NCI-H345 treated with DMSO at 0.1 percent for 48 hours (cell line): ENCODE data around the gene ZSCAN20.
"Not testable (repeated sequence)": the region's sequence is repeated elsewhere in the genome, so short reads cannot be mapped to it uniquely, and the experiment has no call there.

ENCODE experiments used
- DNase-seq: peaks from one replicate; lab custom pipeline; 2025; ENCODE audit not compliant: unreplicated experiment; lab: John Stamatoyannopoulos, UW

Gene ZSCAN20

DNA sequence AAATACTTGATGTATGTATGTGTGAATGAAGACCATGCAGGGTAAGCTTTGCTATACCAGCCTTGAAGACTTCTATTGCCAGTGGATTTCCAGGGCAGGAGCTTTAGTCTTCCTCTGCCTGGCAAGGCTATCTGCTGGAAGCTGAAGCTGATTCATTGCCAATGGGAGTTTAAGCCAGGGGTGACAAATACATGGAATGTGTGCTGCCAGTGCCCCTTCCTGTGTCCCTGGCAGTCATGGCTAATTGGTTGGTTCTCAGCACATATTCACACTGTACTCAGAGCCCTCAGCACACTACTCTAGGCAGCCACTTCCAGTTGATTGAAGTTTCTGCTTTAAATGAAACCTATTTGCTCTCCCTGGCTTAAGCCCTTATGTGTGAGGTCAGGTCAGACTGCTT is 1.5 kb downstream of the ZSCAN20 start:
- no peak for DNase-seq

DNA sequence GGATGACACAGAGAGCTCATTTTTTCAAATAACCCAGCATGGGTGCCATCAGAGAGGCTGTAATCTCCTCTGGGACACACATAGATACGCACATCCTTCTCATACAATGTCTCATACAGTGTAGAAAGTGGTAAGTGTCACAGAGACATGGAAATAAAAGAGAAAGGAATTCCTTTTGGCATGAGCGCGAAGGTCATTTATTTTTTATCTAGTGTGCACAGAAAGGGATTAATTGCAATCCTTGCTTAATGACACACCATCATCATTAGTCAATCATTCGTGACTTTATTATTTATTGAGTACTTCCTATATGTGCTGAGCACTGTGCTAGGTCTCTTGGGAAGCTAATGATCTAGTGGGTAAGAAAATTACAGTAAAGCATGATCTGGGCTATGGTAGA is 5.0 kb downstream of the ZSCAN20 start:
- no peak for DNase-seq

DNA sequence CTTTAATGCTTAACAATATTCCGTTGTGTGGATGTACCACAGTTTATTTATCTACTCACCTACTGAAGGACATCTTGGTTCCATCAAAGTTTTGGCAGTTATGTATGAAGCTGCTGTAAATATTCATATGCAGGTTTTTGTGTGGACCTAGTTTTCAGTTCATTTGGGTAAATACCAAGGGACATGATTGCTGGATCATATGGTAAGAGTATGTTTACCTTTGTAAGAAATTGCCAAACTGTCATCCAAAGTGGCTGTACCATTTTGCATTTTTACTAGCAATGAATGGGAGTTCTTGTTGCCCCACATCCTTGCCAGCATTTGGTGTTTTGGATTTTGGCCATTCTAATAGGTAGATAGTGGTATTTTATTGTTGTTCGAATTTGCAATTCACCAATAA is 10.0 kb downstream of the ZSCAN20 start:
- no peak for DNase-seq

DNA sequence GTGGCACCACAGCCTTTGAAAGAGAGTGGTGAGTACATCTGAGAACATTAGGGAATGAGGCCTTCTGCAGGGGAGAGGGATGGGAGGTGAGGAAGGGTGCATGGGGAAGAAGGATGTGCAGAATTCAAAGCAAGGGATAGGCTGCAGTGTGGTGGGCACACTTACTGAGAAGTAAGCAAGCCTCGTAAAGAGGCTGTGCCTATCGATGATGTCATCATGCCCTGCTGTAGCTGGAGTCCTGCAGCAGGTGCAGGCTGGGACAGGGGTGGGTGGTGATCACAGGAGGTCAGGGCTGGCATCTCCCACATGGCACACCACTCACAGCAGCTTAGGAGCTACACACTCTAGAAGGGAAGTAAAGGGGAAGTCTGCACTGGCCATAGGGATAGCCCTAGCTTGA is 16.2 kb downstream of the ZSCAN20 start:
- no peak for DNase-seq

DNA sequence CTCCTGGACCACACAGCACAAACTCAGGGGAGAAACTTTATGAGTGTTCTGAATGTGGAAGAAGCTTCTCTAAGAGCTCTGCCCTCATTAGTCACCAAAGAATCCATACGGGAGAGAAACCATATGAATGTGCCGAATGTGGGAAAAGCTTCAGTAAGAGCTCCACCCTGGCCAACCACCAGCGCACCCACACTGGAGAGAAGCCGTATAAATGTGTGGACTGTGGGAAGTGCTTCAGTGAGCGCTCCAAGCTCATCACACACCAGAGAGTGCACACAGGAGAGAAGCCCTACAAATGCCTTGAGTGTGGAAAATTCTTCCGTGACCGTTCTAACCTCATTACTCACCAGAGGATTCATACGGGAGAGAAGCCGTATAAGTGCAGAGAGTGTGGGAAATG is 22.5 kb downstream of the ZSCAN20 start:
- DNase-seq: no peak

DNA sequence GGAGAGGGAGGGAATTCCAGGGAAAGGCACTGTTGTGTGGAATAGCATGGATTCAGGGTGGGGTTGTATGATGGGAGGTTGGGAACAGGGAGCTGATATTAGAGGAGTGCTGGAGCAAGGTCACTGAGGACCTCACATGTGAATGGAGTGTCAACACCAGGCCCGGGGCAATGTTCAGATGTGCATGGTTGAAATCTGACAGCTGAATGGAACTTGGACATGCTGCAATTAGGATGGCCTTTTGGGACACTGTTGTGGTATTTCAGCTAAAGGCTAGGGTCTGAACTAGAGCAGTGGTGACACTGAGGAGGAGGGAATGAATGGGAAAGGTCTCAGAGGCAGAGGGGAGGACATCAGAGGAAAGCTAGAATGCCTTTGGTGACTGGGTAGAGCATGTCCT is 25.0 kb downstream of the ZSCAN20 start:
- DNase-seq: no peak

DNA sequence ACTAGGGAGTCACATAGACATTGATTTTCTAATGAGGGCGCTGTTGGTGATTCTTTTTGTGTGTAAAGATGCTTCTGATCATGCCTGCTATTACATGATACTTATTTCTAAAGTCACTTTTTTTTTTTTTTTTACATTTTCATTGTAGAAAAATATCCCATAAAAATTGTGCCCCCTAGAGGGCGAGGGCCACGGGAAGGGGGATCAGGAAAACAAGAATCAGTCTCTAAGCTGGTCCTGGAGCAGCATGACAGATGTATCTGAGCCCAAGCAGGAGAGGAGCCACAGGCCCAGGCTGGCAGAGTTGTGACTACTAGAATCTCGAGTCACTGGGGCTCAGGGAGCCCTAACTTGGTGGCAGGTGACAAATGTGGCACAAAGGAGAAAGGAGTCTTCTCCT is 28.1 kb downstream of the ZSCAN20 start:
- DNase-seq: no peak

DNA sequence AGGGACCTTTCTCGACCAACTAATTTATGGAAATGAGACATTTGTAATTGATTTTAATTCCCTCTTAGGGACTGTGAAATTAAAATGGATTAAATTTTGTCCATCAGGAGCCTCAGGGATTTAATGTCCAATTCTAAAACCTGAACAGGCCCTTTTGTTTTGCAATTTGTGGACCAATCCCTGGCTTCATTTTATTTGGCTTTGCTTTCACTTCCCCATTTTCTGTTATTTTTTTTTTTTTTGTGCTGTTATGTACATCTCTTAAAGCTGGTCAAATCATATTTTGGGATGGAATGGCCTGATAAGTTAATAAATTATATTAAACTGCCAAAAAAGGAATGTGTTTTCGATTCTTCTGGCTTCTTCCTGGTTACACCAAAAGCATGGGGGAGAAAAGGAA is 28.9 kb downstream of the ZSCAN20 start:
- DNase-seq: no peak

DNA sequence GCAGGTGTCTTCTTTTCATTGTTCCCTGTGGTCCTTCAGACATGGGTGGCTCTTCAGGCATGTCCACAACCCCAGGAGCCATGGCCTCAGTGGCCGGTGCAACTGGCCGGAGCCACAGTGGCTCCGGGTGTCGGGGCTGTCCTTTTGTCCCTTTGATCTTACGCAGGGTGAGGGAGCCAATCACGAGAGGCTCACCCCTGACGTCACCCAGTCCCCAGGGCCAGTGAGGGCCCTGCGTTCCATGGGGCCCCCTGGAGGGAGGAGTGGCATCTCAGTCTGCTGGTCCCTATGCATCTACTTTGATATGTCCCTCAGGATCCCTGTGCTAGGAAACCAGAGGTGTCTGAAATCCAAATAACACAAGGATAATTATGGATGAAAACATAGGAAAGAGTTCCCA is 29.3 kb downstream of the ZSCAN20 start:
- no peak for DNase-seq

DNA sequence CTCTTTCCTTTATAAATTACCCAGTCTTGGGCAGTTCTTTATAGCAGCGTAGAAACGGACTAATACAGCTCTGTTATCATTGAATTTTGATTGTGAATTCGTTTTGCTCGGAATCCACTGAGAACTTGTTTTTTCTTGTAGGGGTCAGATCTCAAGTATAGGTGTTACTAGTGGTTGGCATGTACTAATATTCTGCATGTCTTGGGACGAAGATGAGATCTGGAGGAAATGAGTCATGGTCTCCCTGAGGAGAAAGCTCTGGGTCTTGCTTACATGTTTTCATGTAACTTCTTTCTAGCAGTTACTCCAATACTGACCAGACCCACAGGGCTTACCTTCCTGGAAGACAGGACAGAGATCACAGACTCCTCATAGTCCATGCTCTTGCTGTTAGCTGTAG is 30.3 kb downstream of the ZSCAN20 start:
- no peak for DNase-seq

DNA sequence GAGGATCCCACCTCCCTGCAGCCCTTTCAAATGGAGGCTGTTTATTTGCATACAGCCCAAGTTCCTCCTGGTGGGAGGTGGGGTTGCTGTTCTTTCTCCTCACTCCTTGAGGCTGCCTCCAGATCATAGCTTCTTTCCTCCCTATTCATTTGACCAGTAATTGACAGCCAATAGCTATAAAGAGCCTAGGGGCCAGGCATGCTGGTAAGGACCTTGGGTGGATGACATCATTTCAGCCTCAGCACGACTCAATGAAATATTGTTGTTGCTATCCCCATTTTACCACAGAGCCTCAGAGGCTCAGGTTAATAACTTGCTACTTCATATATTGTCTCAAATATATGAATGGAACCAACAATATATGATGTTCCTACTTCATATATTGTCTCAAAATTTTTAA is 31.1 kb downstream of the ZSCAN20 start:
- no peak for DNase-seq

DNA sequence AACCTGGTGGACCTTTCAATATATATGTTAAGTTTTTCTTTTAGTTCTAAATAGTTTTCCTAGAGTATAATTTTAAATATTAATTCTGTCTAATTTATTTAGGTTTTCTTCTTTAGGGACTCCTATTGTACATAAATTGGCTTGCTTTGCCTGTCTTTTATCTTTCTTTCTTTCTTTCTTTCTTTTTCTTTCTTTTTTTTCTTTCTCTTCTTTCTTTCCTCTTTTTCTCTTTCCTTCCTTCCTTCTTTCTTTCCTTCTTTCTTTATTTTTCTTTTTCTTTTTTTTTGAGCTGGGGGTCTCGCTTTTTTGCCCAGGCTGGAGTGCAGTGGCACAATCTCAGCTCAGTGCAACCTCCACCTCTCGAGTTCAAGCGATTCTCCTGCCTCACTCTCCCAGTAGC is 35.2 kb downstream of the ZSCAN20 start:
- no peak for DNase-seq

DNA sequence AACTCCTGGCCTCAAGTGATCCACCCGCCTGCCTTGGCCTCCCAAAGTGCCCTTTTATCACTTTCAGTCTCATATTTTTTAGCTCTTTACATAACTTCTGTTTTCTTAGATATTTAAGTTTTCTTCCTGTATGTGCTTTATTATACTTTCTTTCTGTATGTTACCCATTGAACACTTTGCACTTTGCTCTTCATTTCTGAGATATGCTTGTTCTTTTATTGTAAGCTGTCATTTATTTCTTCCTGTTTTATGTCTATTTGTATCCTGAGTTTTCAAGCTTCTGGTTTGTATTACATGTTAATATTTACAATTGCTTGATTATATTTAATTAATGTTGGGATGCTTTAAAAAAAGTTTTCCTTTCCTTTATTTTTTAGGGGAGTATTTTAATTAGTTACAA is 35.7 kb downstream of the ZSCAN20 start:
- DNase-seq: no peak

DNA sequence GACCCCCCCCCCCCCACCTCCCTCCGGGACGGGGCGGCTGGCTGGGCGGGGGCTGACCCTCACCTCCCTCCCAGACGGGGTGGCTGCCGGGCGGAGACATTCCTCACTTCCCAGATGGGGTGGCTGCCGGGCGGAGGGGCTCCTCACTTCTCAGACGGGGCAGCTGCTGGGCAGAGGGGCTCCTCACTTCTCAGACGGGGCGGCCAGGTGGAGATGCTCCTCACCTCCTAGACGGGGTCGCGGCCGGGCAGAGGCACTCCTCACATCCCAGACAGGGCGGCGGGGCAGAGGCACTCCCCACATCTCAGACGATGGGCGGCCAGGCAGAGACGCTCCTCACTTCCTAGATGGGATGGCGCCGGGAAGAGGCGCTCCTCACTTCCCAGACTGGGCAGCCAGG is 36.8 kb downstream of the ZSCAN20 start:
- DNase-seq: not testable (repeated sequence)

DNA sequence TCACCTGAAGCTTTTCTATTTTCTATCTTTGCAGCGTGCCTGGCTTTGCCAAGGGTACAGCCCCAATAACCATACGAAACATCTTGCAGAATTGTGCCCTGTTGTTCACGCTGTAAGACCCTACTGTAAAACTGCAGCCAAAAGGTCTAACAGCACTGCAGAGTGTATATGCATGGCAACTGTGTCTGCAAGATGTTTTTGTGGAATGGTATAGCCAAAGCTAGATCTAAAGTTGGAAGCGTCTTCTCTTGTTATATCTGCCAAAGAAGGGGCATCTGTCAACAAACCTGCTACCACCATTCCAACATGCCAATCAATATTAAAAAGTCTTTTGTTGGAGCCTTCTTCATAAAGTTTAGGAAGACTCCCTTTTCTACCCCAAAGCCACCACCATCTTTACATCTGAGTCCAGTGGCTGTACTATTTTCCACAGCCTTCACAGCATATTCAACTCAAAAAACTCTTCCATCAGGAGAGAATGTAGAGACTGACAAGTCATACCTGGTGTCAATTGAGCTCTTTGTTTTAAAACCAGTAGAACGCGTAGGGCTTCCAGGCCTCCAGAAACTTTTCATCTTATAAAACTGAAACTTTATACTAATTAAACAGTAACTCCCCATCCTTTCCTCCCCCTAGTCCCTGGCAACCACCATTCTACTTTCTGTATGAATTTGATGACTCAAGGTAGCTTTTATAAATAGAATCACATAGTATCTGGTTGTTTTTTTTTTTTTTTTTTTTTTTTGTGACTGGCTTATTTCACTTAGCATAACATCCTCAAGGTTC is 40.0 kb downstream of the ZSCAN20 start:
- no peak for DNase-seq

DNA sequence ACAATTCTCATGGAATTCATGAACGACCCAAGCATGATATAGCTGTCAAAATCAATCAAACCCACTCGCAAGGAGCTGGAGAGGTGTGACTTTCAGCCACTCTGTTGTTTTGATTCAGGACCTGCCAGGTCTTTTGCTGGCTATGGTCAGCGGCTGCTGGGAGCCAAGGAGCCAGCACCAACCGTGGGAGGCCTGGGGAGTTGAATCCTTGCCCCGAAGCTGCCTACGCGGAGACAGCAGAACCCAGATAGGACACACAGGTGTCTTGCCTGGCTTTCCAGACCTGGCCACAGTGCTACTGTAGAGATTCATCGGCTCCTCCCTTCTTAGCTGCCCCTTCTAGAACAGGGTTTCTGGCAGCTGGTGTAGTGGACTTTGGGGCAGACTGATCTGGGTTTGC is 42.7 kb downstream of the ZSCAN20 start:
- no peak for DNase-seq

DNA sequence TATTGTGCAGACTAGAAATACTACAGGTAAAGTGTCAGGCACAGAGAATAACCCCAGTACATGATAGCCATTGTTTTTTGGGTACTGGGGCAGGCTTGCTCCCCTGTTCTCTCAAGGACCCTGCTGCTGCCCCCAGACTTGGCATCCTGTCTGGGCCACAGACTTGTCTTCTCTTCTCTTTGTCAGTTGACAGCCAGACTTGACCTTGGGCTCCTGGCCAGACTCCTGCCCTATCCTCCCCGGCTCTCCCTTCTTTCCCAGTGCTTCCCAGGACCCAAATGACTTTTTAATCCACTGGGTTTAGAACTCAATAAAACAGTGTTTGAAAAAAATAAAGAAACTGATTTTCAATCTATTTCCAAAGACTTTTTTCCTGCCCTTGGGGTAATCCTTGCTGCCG is 43.2 kb downstream of the ZSCAN20 start:
- DNase-seq: no peak

DNA sequence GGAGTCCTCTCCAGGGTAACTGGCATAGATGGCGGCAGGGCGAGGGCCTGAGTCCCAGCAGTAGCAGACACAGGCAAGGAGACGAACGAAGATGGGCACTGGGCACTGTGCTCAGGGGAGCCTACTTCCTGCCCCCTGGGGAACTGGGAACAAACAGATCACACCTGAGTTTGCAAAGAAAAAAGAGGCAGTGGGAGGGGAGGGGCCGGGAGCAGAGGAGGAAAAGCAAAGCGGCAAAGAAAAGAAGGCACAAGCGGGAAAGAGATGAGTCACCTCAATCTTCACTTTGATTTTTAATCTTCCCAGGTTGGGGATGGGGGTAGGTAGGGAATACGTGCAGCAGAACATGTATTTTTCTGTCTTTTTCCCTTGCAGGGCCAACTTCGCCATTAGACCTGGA is 44.0 kb downstream of the ZSCAN20 start:
- no peak for DNase-seq

DNA sequence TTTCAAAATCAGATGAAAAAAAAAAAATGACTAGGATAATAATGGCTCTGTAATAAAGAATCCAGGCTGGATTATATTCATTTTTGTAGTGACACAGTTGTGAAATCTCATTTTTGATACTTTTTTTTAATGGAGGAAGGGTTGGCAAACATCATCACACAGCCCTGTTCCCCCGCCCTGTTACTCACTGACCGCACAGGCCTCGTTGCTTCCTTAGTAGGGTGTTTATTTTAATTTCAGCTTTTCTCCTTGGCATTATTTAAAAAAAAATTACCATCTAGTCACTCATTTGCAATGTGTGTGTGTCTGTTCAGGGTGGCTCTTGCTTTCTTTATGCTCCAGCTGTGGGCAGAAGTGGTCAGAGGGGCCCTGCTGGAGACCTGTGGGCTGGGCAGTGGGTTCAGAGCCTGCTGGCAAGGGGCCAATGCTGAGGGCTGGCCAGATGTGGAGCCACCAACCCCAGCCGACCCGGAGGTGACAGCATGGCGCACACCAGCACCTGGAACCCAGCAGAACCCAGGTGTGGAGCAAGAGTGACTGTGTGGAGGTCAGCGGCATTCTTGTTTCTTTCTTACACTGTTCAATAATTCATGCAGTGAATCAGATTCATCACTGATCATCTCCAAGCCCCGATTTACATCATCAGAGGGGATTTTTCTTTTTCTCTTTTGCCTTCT is 44.6 kb downstream of the ZSCAN20 start:
- no peak for DNase-seq

DNA sequence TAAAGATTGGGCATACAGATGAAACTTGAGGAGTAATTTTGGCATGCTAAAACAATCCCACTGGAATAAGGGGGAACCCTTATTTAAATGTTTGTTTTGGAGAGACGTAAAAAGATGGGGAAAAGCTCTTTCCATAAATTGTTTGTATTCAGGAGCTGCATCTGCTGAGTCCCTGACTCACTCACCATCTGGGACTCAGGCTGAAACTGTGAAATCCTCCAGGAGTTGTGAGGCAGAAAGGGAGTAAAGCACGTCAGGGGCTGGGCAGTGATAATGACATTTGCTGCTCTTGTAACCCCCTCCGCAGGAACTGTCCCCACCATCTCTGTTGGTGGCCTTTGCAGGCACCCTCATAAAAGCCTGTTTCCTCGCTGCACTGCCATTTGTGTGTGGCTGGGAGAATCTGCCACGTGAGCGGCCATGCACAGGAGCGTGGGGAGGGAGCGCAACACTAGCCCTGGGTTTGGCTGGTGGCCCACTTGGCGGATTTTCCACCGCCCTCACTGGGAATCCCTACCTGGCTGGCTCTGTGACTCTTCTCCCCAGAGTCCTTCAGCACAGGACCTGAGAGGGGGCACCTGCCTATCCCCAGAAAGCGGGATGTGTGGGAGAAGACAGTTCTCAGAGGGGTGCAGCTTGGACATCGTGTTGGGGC is 45.3 kb downstream of the ZSCAN20 start:
- no peak for DNase-seq

DNA sequence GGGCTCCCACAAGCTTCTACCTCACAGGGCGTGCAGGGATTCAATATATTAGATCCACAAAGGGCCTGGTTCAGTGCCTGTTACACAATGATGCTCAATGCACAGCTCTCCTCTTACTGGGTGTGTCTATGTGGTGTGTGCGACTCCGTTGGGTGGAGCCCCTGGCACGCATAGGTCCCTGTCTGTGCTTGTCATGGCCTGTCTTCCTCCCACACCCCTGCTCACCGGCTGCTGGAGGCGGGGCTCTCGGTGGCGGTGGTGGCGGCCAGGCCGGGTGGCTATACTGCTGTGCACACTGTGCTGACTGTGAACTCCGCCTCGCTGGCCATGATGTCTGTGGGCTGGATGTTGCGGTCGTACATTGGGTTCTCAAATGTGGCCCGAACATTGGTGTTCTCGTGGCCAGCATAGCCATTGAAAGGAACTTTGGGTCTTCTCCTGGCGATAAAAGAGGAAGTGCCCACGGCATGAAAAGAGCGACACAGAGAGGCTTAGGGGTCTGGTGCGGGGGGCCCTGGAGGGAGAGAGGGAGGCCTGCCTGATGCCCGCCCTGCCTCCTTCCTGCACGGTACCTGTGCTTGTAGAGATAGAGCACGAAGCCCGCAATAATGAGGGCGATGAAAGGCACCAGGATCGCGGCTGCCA is 46.9 kb downstream of the ZSCAN20 start:
- DNase-seq: no peak

DNA sequence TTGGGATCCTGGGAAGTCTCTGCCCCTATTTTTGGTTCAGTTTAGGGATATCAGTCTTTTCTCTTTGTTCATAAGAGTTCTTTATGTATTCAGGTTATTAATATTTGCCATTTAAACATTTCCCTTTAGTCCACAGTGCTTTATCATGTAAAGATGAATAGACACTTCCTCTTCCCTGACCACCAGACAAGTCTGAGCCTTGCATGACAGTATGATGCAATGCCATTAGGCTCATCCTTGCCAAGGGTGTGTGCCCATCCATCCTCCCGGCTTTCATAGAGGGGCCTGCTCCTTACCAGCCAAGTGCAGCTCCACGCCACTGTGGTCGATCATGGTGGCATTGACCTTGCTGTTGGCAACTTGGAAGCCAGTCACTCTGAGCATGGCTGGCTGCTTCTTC is 52.1 kb downstream of the ZSCAN20 start:
- DNase-seq: no peak
